SK-N-SH treated with all-trans-retinoic acid at 6 μM for 48 hours (cell line): ENCODE data around the gene RNASE12.

ENCODE experiments used
- TOX ChIP-seq: fragments of 250-450 bp; sonication (Bioruptor Pico); IDR thresholded peaks from 2 replicates; pipeline ENCODE4 v1.8.0; 2021; ENCODE audit warnings: mild to moderate bottlenecking, moderate library complexity, borderline replicate concordance
- ZFP3 ChIP-seq: fragments of 250-450 bp; sonication (Bioruptor Pico); IDR thresholded peaks from 2 replicates; pipeline ENCODE4 v1.5.0; 2020; ENCODE audit warnings: mild to moderate bottlenecking, moderate library complexity
- TF ChIP-seq, protein P1 (sequence below): fragments of 250-450 bp; sonication (Bioruptor Pico); IDR thresholded peaks from 2 replicates; pipeline ENCODE4 v1.8.0; 2020; ENCODE audit warnings: mild to moderate bottlenecking, moderate library complexity, borderline replicate concordance
- TF ChIP-seq, protein P2 (sequence below): fragments of 250-450 bp; sonication (Bioruptor Pico); IDR thresholded peaks from 2 replicates; pipeline ENCODE4 v1.5.1; 2021; ENCODE audit warnings: mild to moderate bottlenecking, moderate library complexity

DNA sequence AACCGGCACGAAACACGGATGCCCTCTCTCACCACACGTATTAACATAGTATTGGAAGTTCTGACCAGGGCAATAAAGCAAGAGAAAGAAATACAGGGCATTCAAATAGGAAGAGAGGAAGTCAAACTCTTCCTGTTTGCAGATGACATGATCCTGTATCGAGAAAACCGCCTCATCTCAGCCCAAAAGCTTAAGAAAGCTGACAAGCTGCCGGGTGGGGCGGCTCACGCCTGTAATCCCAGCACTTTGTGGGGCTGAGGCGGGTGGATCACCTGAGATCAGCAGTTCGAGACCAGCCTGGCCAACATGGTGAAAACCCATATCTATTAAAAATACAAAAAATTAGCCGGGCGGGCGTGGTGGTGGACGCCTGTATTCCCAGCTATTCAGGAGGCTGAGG lies 32.6 kb upstream of the RNASE12 start:
- TF ChIP-seq, protein P1, sequence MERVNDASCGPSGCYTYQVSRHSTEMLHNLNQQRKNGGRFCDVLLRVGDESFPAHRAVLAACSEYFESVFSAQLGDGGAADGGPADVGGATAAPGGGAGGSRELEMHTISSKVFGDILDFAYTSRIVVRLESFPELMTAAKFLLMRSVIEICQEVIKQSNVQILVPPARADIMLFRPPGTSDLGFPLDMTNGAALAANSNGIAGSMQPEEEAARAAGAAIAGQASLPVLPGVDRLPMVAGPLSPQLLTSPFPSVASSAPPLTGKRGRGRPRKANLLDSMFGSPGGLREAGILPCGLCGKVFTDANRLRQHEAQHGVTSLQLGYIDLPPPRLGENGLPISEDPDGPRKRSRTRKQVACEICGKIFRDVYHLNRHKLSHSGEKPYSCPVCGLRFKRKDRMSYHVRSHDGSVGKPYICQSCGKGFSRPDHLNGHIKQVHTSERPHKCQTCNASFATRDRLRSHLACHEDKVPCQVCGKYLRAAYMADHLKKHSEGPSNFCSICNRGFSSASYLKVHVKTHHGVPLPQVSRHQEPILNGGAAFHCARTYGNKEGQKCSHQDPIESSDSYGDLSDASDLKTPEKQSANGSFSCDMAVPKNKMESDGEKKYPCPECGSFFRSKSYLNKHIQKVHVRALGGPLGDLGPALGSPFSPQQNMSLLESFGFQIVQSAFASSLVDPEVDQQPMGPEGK (CRISPR knock-in tag): no peak
- TF ChIP-seq TOX (no peak), ZFP3 (no peak)
- TF ChIP-seq, protein P2, sequence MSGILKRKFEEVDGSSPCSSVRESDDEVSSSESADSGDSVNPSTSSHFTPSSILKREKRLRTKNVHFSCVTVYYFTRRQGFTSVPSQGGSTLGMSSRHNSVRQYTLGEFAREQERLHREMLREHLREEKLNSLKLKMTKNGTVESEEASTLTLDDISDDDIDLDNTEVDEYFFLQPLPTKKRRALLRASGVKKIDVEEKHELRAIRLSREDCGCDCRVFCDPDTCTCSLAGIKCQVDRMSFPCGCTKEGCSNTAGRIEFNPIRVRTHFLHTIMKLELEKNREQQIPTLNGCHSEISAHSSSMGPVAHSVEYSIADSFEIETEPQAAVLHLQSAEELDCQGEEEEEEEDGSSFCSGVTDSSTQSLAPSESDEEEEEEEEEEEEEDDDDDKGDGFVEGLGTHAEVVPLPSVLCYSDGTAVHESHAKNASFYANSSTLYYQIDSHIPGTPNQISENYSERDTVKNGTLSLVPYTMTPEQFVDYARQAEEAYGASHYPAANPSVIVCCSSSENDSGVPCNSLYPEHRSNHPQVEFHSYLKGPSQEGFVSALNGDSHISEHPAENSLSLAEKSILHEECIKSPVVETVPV (CRISPR knock-in tag): no peak
